GM12872 (cell line): ENCODE measurements around the gene TBC1D2.

Source experiments
- CTCF ChIP-seq: IDR thresholded peaks from 3 replicates; pipeline ENCODE4 v1.5.1; 2011; ENCODE audit warnings: low read depth, mild to moderate bottlenecking, low read length, moderate library complexity; ENCODE audit not compliant: insufficient read depth

The TBC1D2 gene

GRCh38 chr9:98234245-98234825 lies 21.1 kb downstream of the TBC1D2 start:
- no peak; the same call in 2 of the 3 replicates for TF ChIP-seq CTCF

GRCh38 chr9:98232926-98233325 lies 22.5 kb downstream of the TBC1D2 start:
- no peak for TF ChIP-seq CTCF

GRCh38 chr9:98231770-98232478 lies 23.5 kb downstream of the TBC1D2 start:
- no peak for TF ChIP-seq CTCF

- no peak for TF ChIP-seq CTCF
Measured at GRCh38 chr9:98230789-98231188, 24.7 kb downstream of the TBC1D2 start.

GRCh38 chr9:98230304-98230703 lies 25.1 kb downstream of the TBC1D2 start:
- no peak for TF ChIP-seq CTCF

GRCh38 chr9:98229620-98230019 lies 25.8 kb downstream of the TBC1D2 start:
- no peak for TF ChIP-seq CTCF

GRCh38 chr9:98229090-98229395 lies 26.4 kb downstream of the TBC1D2 start:
- no peak for TF ChIP-seq CTCF
